Right kidney (tissue), 1 donor: ENCODE data around the gene STX1B.
"Not testable (repeated sequence)": the region's sequence is repeated elsewhere in the genome, so short reads cannot be mapped to it uniquely, and the experiment has no call there.

Experiments
- DNase-seq: peaks from one replicate; pipeline ENCODE4 v3.0.0-alpha.2; 2016

The STX1B gene

DNA sequence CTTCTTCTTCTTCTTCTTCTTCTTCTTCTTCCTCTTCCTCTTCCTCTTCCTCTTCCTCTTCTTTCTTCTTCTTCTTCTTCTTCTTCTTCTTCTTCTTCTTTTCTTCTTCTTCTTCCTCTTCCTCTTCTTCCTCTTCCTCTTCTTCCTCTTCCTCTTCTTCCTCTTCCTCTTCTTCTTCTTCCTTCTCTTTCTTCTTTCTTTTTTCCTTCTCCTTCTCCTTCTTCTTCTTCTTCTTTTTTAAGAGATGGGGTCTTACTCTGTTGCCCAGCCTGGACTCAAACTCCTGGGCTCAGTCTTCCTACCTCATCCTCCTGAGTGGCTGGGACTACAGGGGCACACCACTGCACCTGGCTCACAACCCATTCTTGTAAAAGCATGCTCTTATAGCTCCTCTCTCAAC is 2.9 kb upstream of the STX1B start:
- DNase-seq, result not testable (repeated sequence)

- not testable (repeated sequence) for DNase-seq
Observed at GRCh38 chr16:31011815-31012214, 1.4 kb upstream of the STX1B start.

- no peak for DNase-seq
Observed at GRCh38 chr16:31009894-31010584, 399 bp downstream of the STX1B start.

DNA sequence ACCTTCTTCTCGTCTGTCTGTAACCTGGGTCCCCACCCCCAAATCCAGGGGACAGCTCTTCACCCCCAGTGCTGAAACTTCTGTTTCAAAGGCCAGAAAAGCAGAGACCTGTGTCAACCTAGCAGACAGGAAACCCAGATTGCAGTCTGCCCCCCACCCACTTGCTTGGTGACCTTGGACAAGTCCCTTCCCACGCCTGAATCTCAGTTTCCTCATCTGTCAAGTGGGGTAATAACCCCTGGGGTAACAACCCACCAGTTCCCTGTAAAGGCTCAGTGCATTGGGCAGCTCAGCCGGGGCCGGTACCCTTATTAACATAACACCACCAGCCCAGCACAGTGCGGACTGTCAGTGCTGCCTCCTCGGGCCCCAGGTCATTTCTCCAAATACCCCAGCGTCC is 1.3 kb downstream of the STX1B start:
- no peak for DNase-seq

- DNase-seq, result no peak
Observed at GRCh38 chr16:31008551-31008950, 1.9 kb downstream of the STX1B start.

DNA sequence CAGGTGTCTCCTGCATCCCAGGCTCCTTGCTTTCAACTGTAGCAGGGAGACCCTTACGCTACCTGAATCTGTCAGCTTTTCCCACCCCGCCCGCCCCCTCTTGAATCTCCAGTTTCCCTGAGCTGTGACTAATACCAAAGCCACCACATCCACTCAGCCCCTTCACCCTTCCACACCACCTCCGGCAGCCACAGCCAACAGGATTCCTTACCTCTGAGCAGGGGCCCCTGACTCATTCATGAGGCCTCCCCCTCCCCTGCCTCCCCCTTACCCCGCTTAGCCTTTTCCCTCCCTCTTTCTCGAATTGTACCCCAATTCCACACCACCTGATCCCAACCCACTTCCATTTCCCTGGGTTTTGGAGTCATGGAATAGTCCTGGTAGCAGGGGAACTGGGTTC is 2.3 kb downstream of the STX1B start:
- no peak for DNase-seq

- no peak for DNase-seq
Observed at GRCh38 chr16:31007684-31008083, 2.8 kb downstream of the STX1B start.

DNA sequence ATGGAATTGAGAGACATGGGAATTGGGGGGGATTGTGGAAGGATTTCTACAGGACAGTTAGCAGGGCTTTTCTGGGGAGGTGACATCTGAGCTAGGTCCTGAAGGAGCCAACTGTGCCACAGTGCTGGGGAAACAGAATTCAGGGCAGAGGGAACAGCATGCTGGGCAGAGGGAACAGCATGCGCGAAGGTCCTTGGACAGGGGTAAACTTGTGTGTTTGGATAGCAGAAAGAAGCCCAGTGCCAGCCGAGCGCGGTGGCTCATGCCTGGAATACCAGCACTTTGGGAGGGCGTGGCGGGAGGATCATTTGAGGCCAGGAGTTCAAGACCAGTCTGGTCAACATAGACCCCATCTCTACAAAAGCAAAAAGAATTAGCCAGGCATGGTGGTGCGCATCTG is 3.8 kb downstream of the STX1B start:
- no peak for DNase-seq

DNA sequence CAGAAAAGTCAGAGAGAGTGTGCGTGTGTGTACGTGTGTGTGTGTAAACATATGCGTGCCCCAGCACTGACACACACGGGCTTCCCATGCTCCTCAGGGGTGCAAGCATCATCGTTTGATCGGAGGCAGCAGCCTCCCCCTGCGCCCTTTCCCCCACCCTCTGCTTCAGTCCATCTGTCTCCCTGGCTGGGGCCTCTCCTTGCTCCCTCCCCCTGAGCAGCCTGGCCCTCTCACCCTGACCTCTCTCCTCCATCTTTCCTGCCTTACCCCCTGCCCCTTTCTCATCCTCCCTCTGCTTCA is 4.4 kb downstream of the STX1B start:
- no peak for DNase-seq

DNA sequence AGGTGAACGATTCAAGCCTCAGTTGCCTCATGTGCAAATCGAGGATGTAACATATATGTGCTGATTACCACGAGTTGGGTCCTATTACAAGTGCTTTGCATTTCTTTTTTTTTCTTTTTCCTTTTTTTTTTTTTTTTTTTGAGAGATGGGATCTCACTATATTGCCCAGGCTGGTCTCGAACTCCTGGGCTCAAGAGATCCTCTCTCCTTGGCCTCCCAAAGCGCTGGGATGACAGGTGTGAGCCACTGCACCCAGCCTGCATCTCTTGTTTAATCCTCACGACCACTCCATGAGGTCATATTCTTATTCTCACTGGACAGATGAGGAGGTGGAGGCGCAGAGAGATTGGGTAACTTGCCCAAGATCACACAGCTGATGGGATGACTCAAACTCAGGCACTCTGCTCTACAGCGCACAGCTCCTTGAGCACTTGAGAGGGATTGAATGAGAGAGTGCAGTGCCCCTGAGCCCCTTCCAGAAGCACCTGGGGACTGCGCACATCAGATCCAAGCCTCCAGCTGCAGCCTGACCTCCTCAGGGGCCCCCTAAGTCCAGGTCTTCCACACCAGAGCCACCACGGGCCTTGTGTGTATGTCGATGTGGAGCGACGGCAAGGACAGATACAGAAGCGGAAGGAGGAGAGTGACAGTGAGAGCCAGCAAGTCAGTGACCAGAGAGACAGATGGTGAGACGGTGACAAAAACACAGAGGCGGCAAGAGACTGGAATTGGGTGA is 4.9 kb downstream of the STX1B start:
- no peak for DNase-seq

- no peak for DNase-seq
Observed at GRCh38 chr16:31004658-31005057, 5.8 kb downstream of the STX1B start.

DNA sequence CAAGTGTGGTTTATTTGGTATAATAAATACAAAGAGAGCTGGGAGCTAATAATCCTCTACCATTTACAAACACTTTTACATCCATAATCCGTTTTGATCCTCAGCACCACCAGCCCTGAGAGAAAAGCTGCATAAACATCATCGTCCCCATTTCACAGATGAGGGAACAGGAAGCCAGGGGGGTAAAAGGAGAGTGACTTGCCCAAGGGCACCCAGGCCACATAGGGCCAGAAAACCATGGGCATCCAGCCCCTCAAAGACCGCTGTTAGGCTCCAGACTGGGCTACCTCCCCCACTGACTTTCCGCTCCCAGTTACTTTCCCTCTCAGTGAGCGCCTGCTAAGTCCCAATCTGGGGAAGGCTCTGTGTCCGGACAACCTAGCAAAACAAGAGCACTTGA is 6.7 kb downstream of the STX1B start:
- no peak for DNase-seq

DNA sequence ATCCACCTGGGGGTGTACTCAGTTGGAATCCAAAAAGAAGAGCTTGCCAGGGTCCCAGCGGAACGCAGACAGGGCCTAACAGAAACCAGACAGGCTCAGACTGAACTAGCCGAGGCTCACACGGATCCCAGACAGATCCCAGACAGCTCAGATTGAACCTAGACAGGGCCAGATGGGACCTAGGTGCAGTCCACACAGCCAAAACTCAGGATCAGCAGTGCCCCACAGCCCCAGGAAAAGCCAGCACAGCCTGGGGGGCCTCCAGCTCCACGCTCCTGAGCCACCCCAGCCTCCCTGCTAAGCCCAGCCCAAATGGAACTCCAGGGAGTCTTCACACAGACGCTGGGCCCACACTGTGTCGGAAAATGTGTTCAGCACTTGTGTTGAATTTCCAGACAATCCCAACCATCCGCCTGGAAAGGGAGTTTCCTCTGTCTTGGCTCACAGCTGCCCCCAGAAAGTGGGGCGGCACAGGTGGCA is 7.5 kb downstream of the STX1B start:
- no peak for DNase-seq

- no peak for DNase-seq
Observed at GRCh38 chr16:31002250-31002700, 8.2 kb downstream of the STX1B start.

GRCh38 chr16:31001507-31002249 is 8.8 kb downstream of the STX1B start:
- no peak for DNase-seq

DNA sequence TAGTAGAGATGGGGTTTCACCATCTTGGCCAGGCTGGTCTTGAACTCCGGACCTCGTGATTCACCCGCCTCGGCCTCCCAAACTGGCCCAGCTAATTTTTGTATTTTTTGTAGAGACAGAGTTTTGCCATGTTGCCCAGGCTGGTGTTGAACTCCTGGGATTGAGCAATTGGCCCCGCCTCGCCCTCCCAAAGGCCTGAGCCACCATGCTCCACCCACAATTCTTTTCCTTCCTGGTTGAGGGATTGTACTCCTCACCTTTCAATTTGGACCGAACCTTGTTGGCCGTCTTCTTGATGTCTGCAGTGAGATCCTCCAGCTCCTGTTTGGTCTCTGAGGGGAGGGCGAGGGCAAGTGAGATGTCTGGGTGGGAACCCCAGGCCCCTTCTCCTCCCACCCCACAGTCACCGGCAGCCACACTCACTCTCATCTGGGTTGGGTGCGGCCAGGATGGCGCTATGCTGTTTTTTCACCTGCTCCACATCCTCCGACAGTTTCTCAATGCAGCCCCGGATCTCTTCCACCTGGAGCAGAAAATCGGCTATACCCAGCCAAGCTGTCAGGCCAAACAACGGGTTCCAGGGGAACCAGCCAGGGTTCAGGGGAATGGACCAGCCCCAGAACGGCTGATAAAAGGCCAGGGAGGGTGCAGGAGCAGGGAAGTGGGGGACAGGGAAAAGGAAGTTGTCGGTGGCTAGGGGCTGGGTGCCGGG is 9.6 kb downstream of the STX1B start:
- no peak for DNase-seq

GRCh38 chr16:30998852-30999761 is 11.3 kb downstream of the STX1B start:
- DNase-seq, result no peak

- no peak for DNase-seq
Observed at GRCh38 chr16:30997725-30998711, 12.4 kb downstream of the STX1B start.

- DNase-seq, result peak; percentile 39
Observed at GRCh38 chr16:30996985-30997724, 13.3 kb downstream of the STX1B start.
